ENCODE measurements around the gene BAIAP3. TPM values are rescaled to one million over a fixed set of nuclear protein-coding genes. Genes with fewer than 3 reads are reported as not detected.

The BAIAP3 gene
- total and polyA plus RNA-seq, 2 of the 8 experiments (the other 6 are each of a cell fraction or from before 2014, with no cell fraction given): 2.9 to 6.8 TPM

GRCh38 chr16:1363501-1364041 lies 30.1 kb downstream of the BAIAP3 start (continued):
- TF ChIP-seq CHD7 (IDR thresholded peaks at IDR 0.05; ENCODE audit: insufficient replicate concordance, low read length) (no peak), TBP (IDR thresholded peaks at IDR 0.05; ENCODE audit: low read depth, low read length) (no peak), CEBPB (IDR thresholded peaks at IDR 0.05; ENCODE audit: low read depth, low read length) (no peak), SP1 (IDR thresholded peaks at IDR 0.05; ENCODE audit: low read depth, low read length) (no peak), PHF8 (conservative IDR thresholded peaks at IDR 0.05; ENCODE audit: low read depth, low read length) (no peak), EGR1 (IDR thresholded peaks at IDR 0.05; ENCODE audit: borderline replicate concordance, low read depth, low read length) (peak; percentile 13; the same call in 1 of the 2 replicates)
